NCI-H2227 (cell line): ENCODE data around the gene MRFAP1L1.
A peak's percentile ranks its signal among the peaks of the same experiment; 100 is the strongest.

Experiments
- DNase-seq: peaks from one replicate; lab custom pipeline; 2025; ENCODE audit not compliant: unreplicated experiment; lab: John Stamatoyannopoulos, UW

Gene MRFAP1L1

DNA sequence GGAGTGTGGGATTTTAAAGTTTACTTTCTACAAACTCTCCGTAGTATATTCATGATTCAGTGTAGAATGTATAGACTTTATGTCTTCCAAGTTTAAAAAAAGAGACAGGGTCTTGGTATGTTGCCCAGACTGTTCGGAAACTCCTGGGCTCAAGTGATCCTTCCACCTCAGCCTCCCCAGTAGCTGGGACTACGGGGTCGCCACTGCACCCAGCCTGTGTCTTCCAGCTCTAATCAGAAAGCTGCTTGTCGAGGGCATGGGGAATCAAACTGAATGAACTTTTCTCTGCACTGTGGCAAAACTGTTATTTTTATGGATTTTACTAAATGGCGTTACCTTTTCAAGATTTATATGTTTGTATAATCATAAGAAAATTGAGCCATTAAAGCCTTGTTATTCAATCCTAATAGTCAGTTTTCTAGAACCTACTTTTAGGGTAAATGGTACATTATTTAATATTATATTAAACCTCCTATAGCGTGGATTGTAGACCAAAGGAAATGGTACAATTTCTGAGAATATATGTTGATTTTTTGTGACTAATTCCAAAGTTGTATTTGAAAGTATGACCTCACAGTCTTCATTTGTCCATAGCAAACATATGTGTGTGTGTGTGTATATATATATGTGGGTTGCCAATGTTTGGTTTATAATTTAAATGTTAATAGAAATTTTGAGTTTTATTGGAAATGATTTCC is 7.4 kb upstream of the MRFAP1L1 start:
- peak; percentile 5 for DNase-seq

DNA sequence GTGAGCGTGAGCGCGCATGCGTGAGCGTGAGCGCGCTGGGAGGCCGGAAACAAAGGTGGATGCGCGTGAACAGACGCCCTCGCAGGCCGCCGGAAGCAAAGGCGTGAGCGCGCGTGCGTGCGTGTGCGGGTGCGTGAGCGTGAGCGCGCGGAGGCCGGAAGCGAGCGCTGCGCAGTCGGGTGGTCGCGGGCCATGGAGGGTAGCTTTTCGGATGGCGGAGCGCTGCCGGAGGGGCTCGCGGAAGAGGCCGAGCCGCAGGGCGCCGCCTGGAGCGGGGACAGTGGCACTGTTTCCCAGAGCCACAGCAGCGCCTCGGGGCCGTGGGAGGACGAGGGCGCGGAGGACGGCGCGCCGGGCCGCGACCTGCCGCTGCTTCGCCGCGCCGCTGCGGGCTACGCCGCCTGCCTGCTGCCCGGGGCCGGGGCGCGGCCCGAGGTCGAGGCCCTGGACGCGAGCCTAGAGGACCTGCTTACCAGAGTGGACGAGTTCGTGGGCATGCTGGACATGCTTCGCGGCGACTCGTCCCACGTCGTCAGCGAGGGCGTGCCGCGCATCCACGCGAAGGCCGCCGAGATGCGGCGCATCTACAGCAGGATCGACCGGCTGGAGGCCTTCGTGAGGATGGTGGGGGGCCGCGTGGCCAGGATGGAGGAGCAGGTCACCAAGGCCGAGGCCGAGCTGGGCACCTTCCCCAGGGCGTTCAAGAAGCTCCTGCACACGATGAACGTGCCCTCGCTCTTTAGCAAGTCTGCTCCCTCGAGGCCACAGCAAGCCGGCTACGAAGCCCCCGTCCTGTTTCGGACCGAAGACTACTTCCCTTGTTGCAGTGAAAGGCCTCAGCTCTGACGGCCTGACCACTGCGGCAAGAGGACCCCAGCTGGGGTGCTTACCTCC is 6.6 kb upstream of the MRFAP1L1 start, which contains the start of gene BLOC1S4:
Gene BLOC1S4 (plus strand): TSS at position 157 of the 894 bp plus-strand sequence. CDS start 36 bp downstream, at position 193.
- peak; percentile 95 for DNase-seq

DNA sequence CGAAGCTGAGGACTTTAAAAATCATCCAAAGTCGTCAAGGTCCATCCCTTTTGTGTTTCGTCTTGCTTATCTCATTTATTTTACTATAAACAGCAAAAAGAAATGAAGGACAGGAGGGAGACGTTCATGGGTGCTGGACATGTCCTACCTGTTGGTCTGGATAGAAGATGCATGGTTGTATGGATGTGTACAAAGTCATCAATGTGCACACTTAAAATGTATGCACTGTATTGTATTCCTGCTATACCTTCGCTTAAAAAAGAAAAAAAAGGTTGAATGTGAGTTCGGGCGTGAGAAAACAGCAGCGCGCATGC is 6.0 kb upstream of the MRFAP1L1 start:
- no peak for DNase-seq

DNA sequence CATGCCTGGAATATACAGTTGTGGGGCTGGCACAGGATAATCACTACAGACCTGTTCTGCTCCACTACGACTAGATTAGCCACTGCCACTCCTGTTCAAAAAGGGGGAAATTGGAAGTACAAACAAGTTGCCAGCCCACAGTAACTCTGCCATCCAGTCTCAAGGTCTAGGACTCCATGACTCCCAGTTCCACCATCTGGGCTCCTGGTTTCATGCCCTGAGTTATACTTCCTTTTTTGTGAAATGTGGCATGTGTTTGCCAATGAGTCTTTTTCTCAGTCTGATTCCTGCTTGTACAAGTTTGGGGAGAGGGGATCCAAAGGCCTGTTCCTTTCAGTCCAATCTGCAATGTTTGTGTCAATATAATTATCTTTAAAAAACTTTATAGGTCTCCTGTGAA is 5.3 kb upstream of the MRFAP1L1 start:
- DNase-seq = no peak

DNA sequence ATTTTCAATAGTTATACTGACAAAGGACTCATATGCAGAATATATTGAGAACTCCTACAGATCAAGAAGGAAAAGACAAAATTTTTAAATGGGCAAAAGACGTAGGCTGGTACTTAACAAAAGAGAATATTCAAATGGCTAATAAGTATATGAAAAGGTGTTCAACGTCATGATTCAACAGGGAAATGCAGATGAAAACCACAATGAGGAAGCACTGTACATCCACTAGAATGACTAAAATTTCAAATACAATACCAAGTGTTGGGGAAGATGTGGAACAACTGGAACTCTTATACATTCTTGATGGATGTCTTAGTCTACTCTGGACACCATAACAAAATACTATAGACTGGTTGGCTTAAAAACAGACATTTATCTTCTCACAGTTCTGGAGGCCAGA is 1.3 kb upstream of the MRFAP1L1 start:
- no peak for DNase-seq

DNA sequence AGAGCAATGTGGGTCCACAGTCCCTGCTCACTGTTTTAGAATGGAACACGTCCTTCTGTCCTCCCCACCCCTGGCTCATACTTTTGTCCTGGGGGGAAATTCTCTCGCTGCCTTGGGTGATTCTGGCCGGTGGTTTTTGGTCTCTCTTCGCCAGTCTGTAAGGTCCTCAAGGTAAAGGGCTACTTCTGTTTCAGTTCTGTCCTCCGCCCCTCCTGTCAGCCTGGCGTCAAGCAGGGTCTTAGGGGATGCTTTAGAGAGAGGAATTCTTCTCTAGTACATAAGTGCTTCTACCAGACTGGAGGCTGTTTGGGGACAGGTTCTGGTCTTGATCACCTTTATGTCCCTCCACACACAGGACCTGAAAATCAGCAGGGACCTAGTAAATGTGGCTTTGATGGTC is 617 bp upstream of the MRFAP1L1 start:
- DNase-seq = peak; percentile 17

DNA sequence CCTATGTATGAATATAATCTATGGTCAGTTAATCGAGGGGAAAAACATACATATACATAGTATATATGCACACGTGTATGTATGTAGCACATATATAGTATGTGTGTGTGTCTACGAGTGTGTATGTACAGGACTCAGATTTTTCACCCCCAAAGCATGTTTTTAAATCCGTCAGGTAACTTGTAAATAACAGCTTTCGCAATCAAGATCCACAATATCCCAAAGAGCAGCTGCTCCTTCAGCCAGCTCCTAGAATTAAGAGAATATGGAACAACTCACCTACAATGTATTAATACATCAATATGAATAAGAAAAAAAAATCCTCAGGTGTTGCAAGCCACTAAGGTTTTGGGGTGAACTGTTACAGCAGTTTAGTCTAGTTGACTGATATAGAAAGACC is 3.5 kb downstream of the MRFAP1L1 start:
- no peak for DNase-seq

DNA sequence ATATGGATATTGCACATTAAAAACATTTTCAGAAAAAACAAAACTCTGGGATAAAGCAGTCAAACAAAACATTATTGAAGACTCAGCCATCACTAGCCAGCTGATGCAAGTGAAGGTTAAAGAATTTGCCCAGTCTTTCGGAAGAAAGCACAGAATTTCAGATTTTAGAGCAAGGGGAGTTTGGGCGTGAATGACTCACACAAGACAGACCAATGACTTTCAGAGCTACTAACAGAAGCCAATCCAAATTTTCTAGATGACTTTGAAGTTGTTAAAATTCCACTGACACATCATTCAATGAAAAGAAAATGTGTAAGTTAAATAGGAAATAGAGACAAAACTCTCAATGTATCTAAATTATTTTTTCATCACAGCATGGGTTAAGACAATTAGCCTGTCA is 4.0 kb downstream of the MRFAP1L1 start:
- no peak for DNase-seq

DNA sequence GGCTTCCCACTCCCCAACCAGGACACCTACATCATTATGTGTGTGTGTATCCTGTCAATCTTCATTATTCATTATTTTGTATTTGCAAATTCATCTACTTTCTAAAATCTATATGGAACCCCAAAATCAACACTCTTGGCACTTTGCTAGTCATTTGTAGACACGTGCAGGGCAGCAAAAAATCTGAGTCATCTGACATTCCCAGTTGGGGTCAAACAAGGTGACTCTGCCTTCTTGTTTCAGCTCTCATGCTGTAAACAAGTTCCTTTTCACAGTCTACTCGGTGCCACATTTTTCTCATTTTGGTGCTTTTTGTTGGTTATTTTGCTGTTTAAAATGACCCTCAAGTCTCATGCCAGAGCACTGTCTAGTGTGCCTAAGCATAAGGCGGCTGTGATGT is 5.9 kb downstream of the MRFAP1L1 start:
- DNase-seq = no peak

DNA sequence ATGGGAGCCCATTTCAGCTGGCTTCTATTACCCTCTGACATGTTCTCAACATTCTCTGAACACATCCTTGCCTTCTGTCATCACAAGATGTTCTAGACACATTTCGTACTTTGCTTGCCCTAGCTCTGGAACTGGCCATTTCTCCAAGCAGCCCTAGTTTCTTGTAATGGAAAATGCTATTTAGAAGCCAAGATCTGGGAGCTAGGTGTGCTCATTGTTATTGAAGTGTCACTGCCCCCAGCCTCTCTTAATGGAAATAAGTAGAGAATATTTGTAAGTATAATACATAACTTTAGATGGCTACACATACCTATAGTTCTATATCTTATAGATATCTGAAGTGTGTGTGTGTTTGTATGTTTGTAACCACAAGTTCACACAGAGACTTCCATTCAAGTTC is 6.9 kb downstream of the MRFAP1L1 start:
- DNase-seq = no peak

DNA sequence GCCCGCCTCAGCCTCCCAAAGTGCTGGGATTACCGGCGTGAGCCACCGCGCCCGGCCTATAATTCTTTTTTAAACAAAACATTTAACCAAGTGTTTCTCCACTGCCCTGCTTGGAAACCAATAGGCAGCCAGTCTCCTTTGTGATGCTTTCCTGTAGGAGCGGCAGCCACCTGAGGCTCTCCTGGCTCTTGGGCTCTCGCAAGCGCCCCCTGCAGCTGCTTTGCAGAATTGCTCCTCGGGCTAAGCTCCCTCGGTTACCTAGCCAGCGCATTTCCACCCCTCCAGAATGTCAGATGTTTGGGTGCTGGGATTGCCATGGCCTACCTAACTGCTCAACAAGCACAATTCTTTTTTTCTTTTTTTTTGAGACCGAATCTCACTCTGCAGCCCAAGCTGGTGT is 8.3 kb downstream of the MRFAP1L1 start:
- DNase-seq = no peak

DNA sequence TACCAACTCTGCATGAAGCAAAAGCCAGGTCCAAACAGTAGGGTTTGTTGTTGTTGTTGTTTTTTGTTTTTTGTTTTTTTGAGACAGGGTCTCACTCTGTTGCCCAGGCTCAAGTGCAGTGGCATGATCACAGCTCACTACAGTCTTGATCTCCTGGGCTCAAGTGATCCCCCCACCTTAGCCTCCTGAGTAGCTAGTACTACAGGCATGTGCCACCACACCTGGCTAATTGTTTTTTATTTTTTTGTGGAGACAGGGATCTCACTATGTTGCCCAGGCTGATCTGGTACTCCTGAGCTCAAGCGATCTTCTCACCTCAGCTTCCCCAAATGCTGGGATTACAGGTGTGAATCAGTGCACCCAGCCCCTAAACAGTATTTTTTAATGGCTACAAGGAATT is 9.8 kb downstream of the MRFAP1L1 start:
- DNase-seq = no peak

DNA sequence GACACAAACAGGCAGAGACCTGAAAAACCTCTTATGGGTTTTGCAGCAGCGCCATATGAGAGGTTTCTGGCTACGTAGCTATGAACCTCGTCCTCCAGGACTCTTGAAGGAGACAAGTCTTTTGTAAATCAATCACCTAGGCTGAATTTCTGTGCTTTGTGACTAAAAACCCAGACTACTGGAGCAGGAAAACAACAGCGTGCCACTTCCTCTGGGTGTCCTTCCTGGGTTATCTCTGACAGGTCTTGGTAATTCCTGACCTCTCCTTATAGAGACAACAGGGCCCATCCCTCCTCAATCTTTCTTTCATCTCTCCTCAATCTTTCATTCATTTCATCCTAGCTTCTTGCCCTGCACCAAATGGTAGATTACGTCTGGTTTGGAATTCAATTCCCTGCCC is 10.3 kb downstream of the MRFAP1L1 start:
- no peak for DNase-seq

DNA sequence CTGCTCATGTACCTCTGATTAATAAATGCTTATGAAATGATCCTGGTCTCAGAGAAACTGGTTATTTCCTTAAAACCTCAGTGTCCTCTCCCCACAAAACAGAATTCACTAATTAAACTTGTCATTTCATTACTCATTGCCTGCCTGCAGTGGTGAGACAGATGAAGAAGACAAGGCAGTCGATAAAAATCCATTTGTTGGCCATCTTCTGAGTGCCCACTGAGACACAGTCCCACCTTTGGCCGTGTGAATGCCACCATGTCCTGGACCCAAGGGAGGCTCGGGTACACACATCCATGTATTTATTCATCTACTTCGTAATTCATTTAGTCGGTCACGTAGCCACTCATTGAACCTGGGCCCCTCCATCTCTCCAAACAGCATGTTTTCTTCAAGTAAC is 12.5 kb downstream of the MRFAP1L1 start:
- no peak for DNase-seq

DNA sequence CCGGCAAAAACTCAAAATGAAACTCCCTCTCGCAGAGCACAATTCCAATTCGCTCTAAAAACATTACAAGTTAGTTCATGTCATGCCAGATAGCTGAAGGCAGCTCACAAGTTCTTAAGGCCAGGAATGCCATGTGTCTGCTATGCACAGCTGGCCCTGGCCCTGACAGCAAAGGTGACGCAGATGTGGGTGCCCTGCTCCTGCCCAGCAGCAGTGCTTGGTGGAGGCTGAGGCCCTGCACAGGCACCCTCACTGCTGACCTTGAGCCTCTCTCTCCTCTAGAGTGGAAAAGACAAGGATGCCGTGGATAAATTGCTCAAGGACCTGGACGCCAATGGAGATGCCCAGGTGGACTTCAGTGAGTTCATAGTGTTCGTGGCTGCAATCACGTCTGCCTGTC is 13.1 kb downstream of the MRFAP1L1 start:
- no peak for DNase-seq

DNA sequence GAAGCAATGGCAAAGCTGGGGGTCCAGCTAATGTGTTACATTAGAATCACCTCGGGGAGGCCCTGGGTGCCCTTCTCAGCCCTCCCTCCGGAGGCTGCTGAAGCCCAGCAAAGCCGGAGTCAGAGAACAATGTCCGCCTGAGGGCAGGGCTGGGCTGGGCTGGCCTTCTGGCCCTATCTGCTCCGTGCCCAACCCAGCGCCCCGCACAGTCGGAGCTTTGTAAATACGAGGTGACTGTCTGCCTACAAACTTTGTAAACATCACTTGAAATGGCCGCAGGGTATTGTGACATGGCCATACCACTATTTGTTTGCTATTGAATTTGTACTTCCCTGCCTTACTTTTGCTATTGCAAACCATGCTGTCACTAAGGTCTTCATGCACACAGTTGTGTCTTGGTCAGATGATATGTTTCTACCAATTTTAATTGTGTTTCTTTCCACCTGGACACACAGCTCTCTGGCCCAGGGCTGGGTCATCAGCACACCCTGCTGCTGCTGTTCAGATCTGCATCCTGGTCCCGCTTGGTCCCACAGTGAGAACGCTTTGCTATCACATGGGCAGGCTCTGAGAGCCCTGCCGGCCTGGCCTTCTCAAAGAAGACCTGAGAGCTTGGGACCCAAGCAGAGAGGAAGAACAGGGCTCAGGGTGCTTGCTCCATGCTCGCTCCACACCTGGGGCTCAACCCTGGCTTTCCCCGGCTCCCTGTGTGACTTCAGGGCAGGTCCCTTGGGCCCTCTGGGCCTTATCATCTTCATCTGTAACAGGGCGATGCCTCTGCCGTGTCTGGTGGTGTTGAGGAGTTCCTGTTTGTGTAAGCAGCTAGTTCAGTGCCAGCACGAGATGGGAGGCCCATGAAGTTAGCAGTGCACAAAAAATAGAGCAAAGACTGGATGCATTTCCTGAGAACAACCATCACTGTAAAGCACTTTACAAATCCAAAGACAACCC is 13.7 kb downstream of the MRFAP1L1 start:
- no peak for DNase-seq

DNA sequence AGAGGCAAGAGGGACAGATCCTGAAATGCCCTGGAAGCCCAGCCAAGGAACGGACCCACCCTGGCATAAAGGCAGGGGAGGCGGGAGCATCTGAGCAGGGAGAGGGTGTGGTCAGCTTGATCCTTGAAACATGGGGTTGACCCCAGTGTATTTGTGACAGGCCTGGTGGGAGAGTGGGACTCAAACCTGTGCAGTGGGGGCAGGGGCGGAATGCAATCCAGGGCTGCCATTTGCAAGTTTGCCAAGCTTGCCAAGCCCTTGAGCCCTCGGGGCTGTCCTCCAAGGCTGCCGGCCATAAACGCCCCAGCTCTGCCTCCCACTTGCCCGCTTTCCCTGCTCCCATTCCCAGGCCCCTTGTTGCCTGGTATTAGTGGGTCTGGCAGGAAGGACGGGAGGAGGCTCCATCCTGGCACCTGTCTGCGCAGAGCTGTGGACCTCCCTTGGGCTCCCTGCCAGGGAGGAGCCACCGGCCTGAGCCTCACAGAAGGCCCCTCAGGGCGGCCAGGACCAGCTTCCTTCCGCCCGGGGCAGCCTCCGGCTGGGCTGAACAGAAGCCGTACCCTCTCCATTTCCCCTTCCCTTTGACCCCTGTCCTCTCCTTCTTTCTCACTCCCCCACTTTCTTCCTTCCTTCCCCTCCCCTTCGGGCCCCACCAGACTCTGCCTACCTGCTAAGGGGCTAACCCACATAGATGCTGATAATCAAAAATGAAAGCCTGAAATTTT is 15.3 kb downstream of the MRFAP1L1 start:
- no peak for DNase-seq

DNA sequence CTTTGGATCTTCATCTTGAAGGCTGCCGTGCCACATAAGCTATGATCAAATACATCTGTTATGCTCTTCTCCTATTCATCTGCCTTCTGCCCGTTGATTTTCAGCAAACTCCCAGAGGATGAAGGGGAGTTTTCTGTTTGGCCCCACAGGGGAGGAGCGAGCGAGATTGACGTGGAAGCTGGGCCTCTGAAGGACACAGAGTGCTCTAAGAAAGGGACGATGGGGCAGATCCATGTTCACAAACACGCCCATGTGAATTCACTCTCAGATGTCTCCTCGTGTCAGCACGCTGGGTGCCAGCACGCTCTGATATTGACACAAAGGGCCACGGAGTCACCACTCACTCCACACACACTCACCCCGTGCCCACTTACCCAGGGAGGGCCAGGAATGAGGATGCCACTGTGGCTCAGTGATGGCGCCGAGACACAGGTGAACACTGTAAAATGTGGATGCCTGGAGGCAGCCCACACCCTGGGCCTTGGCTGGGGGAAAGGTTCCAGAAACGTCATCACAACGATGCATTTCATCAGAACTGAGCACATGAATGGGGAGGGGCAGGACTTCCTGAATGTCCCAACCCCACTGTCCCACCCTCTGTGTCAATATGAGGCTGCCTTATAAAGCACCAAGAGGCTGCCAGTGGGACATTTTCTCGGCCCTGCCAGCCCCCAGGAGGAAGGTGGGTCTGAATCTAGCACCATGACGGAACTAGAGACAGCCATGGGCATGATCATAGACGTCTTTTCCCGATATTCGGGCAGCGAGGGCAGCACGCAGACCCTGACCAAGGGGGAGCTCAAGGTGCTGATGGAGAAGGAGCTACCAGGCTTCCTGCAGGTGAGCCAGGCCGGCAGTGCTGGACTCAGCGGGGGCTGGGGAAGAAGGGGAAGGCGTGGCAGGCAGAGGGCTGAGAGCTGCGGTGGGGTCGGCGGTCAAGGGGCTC is 16.2 kb downstream of the MRFAP1L1 start, which contains the start of gene S100P:
Gene S100P (plus strand): TSS at position 648 of the 946 bp plus-strand sequence. CDS start 55 bp downstream, at position 703.
- DNase-seq = no peak

DNA sequence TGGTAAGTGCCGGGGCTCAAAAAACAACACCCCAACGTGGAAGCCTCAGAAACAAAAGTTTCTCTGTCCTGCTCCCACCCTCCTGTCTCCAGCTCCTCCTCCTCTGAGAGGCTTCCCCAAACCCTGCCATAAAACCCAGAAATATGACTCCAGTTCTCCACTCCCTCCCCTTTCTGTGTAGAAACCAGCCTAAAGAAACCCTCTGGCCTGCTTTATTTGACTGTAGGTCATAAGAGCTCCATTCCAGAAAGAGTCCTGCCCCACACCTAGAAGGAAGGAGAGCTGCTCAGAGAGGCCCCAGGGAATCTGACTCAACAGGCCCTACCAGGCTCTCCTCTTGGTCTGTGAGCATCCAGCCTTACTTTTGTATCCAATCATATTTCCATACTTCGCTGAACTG is 16.9 kb downstream of the MRFAP1L1 start:
- DNase-seq = no peak
